CD4-positive, alpha-beta T cell treated with Interleukin-15 for 4 hours (primary cell): Measurements from ENCODE around the gene STXBP5.

Experiments
- DNase-seq: peaks from one replicate; pipeline ENCODE4 v3.0.0-alpha.2; 2020; ENCODE audit warnings: low spot score

STXBP5 gene

GRCh38 chr6:147381712-147382111, 177.5 kb downstream of the STXBP5 start:
- DNase-seq: no peak

GRCh38 chr6:147382945-147383554, 178.8 kb downstream of the STXBP5 start:
- DNase-seq: no peak

- DNase-seq: no peak
These were observed 179.8 kb downstream of the STXBP5 start for GRCh38 chr6:147384029-147384428.

- DNase-seq: no peak
These were observed 180.8 kb downstream of the STXBP5 start for GRCh38 chr6:147384737-147385710.

GRCh38 chr6:147389463-147389862, 185.2 kb downstream of the STXBP5 start:
- DNase-seq: no peak

GRCh38 chr6:147390909-147391536, 186.8 kb downstream of the STXBP5 start:
- no peak for DNase-seq

- no peak for DNase-seq
These were observed 188.9 kb downstream of the STXBP5 start for GRCh38 chr6:147392917-147393625.

GRCh38 chr6:147395158-147395557, 190.9 kb downstream of the STXBP5 start:
- no peak for DNase-seq

- no peak for DNase-seq
These were observed 193.1 kb downstream of the STXBP5 start for GRCh38 chr6:147397306-147397705.

GRCh38 chr6:147400968-147401367, 196.8 kb downstream of the STXBP5 start:
- DNase-seq: no peak

GRCh38 chr6:147401779-147402178, 197.6 kb downstream of the STXBP5 start:
- DNase-seq: no peak

GRCh38 chr6:147406783-147407182, 202.6 kb downstream of the STXBP5 start:
- DNase-seq: no peak

GRCh38 chr6:147407571-147407970, 203.4 kb downstream of the STXBP5 start:
- no peak for DNase-seq

GRCh38 chr6:147416622-147417021, 212.4 kb downstream of the STXBP5 start:
- no peak for DNase-seq

GRCh38 chr6:147417954-147418353, 213.7 kb downstream of the STXBP5 start:
- no peak for DNase-seq

GRCh38 chr6:147418523-147418922, 214.3 kb downstream of the STXBP5 start:
- DNase-seq: no peak

- DNase-seq: no peak
These were observed 217.7 kb downstream of the STXBP5 start for GRCh38 chr6:147421903-147422302.

GRCh38 chr6:147423111-147423510, 218.9 kb downstream of the STXBP5 start:
- DNase-seq: no peak

- no peak for DNase-seq
These were observed 225.6 kb downstream of the STXBP5 start for GRCh38 chr6:147429794-147430193.

- no peak for DNase-seq
These were observed 226.6 kb downstream of the STXBP5 start for GRCh38 chr6:147430811-147431210.

GRCh38 chr6:147434076-147434475, 229.9 kb downstream of the STXBP5 start:
- no peak for DNase-seq

- no peak for DNase-seq
These were observed 230.3 kb downstream of the STXBP5 start for GRCh38 chr6:147434516-147434915.
